ENCODE data around the gene RPH3AL.
"Not testable (repeated sequence)": the region's sequence is repeated elsewhere in the genome, so short reads cannot be mapped to it uniquely, and the experiment has no call there.

The RPH3AL gene

DNA sequence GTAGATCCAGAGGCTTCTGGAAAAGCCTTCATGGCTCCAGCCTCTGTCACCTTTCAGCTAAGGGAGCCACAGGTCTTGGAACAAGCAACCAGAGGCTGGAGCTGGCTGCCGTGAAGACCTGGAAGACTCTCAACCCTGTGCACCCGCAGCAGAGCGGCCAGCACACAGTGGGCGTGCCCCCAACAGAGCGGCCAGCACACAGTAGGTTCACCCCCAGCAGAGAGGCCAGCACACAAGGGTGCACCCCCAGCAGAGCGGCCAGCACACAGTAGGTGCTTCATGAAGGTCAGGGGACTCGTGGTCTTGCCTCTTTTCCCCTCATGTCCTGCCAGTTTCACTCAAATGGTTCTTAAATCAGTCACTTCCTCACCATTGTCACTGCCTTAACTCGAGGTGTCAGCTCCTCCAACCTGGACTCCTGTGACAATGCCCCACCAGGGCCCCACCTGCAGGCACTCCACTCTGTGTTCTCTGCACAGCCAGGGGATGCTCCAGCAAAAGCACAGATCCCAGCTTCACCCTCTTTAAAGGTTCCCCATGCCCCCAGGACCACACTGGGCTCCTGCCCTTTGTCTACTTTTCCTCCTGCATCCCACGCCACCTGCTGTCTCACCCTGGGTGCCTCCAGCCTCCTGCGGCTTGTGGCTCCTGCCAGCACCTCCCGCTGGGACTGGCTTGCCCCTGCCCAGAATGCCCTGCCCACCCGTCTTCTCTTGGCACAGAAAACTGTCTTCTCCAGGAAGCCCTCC is 128.7 kb downstream of the RPH3AL start:
- TF ChIP-seq TAF1 (IDR thresholded peaks at IDR 0.05; ENCODE audit: borderline replicate concordance, low read depth, low read length), result no peak
- no peak for TF ChIP-seq POLR2AphosphoS5 (IDR thresholded peaks at IDR 0.05; ENCODE audit: low read depth, low read length)
- TF ChIP-seq POLR2A (IDR thresholded peaks at IDR 0.05; ENCODE audit: low read depth, low read length), result no peak
- DNase-seq (ENCODE audit: insufficient read length), result no peak

DNA sequence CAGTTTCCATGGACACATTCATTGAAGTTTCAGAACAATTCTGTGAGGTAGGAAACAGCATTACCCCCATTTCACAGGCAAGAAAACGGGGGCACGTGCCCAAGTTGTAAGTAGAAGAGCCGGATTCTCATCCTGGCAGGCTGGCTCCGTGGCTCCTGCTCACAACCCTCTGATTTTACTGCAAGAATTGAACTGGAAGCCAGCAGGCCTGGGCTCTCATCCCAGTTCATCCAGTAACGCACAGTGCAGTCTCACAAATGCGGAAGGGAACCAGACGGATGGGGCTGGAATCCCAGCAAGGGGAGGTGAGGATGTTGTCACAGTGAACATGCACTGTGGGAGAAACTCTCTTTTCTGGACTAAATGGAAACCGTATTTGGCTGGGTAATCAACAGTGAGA is 130.4 kb downstream of the RPH3AL start:
- no peak for DNase-seq (ENCODE audit: insufficient read length)
- TF ChIP-seq TAF1 (IDR thresholded peaks at IDR 0.05; ENCODE audit: borderline replicate concordance, low read depth, low read length) (no peak), POLR2AphosphoS5 (IDR thresholded peaks at IDR 0.05; ENCODE audit: low read depth, low read length) (no peak), POLR2A (IDR thresholded peaks at IDR 0.05; ENCODE audit: low read depth, low read length) (no peak)
- no peak for FAIRE-seq

More for the DNA sequence above, 128.7 kb downstream of the RPH3AL start:
- no peak for FAIRE-seq

- no peak for DNase-seq (ENCODE audit: insufficient read length)
- no peak for FAIRE-seq
- TF ChIP-seq TAF1 (IDR thresholded peaks at IDR 0.05; ENCODE audit: borderline replicate concordance, low read depth, low read length), result no peak
- no peak for TF ChIP-seq POLR2A (IDR thresholded peaks at IDR 0.05; ENCODE audit: low read depth, low read length)
- TF ChIP-seq POLR2AphosphoS5 (IDR thresholded peaks at IDR 0.05; ENCODE audit: low read depth, low read length), result no peak
These were observed 132.9 kb downstream of the RPH3AL start for GRCh38 chr17:219696-220095.

GRCh38 chr17:218432-219110 is 134.0 kb downstream of the RPH3AL start:
- FAIRE-seq (no peak), DNase-seq (ENCODE audit: insufficient read length) (no peak)
- TF ChIP-seq POLR2AphosphoS5 (IDR thresholded peaks at IDR 0.05; ENCODE audit: low read depth, low read length) (no peak), TAF1 (IDR thresholded peaks at IDR 0.05; ENCODE audit: borderline replicate concordance, low read depth, low read length) (no peak), POLR2A (IDR thresholded peaks at IDR 0.05; ENCODE audit: low read depth, low read length) (no peak)

GRCh38 chr17:216625-217024 is 136.0 kb downstream of the RPH3AL start:
- no peak for FAIRE-seq
- DNase-seq (ENCODE audit: insufficient read length), result no peak
- TF ChIP-seq POLR2A (IDR thresholded peaks at IDR 0.05; ENCODE audit: low read depth, low read length) (no peak), POLR2AphosphoS5 (IDR thresholded peaks at IDR 0.05; ENCODE audit: low read depth, low read length) (no peak)

GRCh38 chr17:215563-216478 is 136.8 kb downstream of the RPH3AL start:
- DNase-seq (ENCODE audit: insufficient read length); FAIRE-seq: not testable (repeated sequence)

DNA sequence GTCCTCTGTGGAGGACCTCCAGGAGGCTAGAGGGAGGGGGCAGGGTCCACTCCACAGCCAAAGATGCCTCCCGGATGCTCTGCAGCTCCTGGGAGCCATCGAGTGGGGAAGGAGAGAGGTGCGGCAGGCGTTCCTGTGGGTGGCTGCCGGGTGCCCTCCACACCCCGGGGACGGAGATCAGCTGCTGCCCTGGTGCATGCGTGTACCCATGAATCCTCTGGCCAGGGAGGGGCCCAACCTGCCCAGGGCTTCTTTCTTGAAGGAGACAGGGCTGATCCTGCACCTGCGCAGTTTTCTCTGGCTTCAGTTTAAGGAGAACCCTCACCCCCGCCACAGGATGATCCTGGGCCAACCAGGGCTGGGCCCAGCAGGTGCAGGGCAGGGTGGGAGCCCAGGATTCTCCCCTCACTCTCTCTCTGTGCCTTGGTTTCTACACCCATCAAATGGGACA is 137.7 kb downstream of the RPH3AL start:
- DNase-seq (ENCODE audit: insufficient read length) (no peak), FAIRE-seq (no peak)
- TF ChIP-seq TAF1 (IDR thresholded peaks at IDR 0.05; ENCODE audit: borderline replicate concordance, low read depth, low read length) (no peak), POLR2A (IDR thresholded peaks at IDR 0.05; ENCODE audit: low read depth, low read length) (no peak), POLR2AphosphoS5 (IDR thresholded peaks at IDR 0.05; ENCODE audit: low read depth, low read length) (no peak)

- FAIRE-seq (no peak), DNase-seq (ENCODE audit: insufficient read length) (no peak)
- TF ChIP-seq TAF1 (IDR thresholded peaks at IDR 0.05; ENCODE audit: borderline replicate concordance, low read depth, low read length), result no peak
- TF ChIP-seq POLR2A (IDR thresholded peaks at IDR 0.05; ENCODE audit: low read depth, low read length), result no peak
- TF ChIP-seq POLR2AphosphoS5 (IDR thresholded peaks at IDR 0.05; ENCODE audit: low read depth, low read length), result no peak
These were observed 139.1 kb downstream of the RPH3AL start for GRCh38 chr17:213286-214105.

- DNase-seq (ENCODE audit: insufficient read length) (no peak), FAIRE-seq (no peak)
- TF ChIP-seq TAF1 (IDR thresholded peaks at IDR 0.05; ENCODE audit: borderline replicate concordance, low read depth, low read length) (no peak), POLR2A (IDR thresholded peaks at IDR 0.05; ENCODE audit: low read depth, low read length) (no peak), POLR2AphosphoS5 (IDR thresholded peaks at IDR 0.05; ENCODE audit: low read depth, low read length) (no peak)
These were observed 142.2 kb downstream of the RPH3AL start for GRCh38 chr17:210402-210801.

DNA sequence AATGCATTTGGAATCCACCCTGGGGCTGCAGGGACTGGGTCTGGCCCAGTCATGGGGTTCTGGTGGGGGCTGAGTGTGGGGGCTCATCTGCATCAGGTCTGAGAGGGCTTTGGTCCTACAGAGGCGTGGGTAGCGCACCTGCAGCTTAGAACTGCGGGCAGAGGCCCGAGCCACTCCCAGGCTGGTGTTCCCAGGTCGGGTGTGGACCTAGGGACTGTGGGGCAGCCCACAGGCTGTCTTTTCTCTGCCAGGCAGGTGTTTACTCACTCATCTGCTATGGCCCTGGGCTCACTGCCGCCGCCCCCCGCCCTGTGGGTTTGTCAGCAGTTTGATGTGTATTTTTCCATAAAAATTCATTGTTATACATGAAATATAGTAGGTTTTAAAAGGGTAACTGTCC is 144.2 kb downstream of the RPH3AL start:
- DNase-seq (ENCODE audit: insufficient read length) (no peak), FAIRE-seq (no peak)
- TF ChIP-seq POLR2AphosphoS5 (IDR thresholded peaks at IDR 0.05; ENCODE audit: low read depth, low read length), result no peak
- no peak for TF ChIP-seq TAF1 (IDR thresholded peaks at IDR 0.05; ENCODE audit: borderline replicate concordance, low read depth, low read length)
- no peak for TF ChIP-seq POLR2A (IDR thresholded peaks at IDR 0.05; ENCODE audit: low read depth, low read length)

- no peak for TF ChIP-seq POLR2A (IDR thresholded peaks at IDR 0.05; ENCODE audit: low read depth, low read length)
- no peak for TF ChIP-seq TAF1 (IDR thresholded peaks at IDR 0.05; ENCODE audit: borderline replicate concordance, low read depth, low read length)
- no peak for TF ChIP-seq POLR2AphosphoS5 (IDR thresholded peaks at IDR 0.05; ENCODE audit: low read depth, low read length)
- DNase-seq (ENCODE audit: insufficient read length), result no peak
- FAIRE-seq, result no peak
These were observed 144.8 kb downstream of the RPH3AL start for GRCh38 chr17:207775-208174.

All from GM12892 (cell line).